GM21717 (cell line): ENCODE measurements around the gene AACS.
"Not testable (repeated sequence)": the region's sequence is repeated elsewhere in the genome, so short reads cannot be mapped to it uniquely, and the experiment has no call there.

Experiments used
- ATAC-seq: cut with Tn5 transposase; IDR thresholded peaks from one replicate; pipeline ENCODE4 v1.9.1; 2021; ENCODE audit warnings: mild to moderate bottlenecking, moderate library complexity; ENCODE audit not compliant: unreplicated experiment

AACS gene

GRCh38 chr12:125122668-125123067, 57.4 kb downstream of the AACS start:
- no peak for ATAC-seq

DNA sequence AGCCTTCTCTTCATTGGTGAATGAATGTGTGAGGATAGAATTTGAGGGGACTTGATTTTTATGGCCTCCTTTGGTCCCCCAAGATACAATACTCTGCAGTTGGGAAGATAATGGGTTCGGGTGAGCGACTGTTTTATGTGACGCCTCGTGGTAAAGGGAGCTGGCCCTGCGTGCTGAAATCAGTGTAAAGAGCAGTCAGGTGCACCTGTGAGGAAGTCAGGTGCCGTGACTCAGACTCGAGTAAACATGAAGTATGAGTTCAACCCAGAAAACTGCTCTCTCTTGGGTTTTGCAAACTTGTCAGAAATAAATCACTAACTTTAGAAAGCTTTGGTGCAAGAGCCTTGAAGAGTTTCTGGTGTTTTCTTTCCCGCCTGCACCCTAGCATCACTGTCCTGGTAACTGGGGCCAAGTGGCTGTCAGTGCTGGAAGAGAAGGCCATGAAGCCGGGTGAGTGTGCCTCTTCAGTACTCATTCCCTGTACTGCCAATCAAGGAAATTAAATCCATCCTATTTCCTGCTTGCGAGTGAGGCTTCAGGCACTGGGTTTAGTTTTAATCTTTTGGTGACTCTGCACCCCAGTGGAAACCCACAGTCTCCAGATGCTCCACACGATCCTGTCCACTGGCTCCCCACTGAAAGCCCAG, 59.2 kb downstream of the AACS start:
- no peak for ATAC-seq

GRCh38 chr12:125125271-125125670, 60.0 kb downstream of the AACS start:
- ATAC-seq, result no peak

DNA sequence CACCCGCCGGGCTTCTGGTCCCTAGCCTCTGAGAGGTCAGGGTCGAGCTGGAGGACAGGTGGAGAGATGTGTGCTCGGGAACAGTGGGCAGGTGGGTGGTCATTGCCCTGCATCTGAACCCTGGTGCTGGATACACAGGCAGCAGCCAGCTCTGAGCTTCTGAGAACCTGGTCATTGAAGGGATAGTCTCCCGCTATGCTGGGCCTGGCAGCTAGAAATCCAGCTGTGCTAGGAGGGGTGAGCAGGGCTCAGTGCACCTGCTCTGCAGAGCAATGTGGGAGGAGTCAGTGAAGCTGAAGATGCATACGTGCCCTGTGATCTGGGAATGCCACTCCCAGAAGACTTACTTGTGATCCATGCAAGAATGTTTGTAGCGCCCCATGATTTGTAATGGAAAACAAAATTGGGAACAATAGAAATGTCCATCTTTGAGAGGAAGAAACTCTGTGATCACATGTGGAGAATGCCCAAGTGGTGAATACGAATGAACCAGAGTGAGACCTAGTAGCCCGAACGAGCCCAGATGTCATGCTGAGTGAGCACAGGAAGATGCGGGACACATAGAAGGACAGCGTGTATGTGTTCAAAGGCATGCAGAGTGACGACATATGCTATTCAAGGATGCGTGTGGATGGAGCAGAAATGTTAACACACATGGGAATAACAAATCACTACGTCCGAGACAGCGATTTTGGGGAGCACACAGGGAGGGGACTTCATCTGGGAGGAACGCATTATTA, 63.4 kb downstream of the AACS start:
- no peak for ATAC-seq

DNA sequence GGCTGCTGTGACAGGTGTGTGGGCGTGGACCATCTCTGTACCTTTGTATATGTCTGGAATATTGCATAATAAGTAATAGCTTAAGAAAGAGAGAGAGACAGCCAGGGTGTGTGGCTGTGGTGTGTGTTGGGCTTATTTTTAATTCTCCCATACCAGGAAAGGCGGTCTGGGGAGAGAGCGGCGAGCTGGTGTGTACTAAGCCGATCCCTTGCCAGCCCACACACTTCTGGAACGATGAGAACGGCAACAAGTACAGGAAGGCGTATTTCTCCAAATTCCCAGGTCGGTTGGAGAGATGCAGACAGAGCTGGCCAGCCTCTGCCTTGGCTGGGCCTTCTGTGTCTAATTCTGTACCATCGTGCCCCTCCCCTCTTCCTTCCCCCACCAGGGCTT, 63.9 kb downstream of the AACS start:
- no peak for ATAC-seq

DNA sequence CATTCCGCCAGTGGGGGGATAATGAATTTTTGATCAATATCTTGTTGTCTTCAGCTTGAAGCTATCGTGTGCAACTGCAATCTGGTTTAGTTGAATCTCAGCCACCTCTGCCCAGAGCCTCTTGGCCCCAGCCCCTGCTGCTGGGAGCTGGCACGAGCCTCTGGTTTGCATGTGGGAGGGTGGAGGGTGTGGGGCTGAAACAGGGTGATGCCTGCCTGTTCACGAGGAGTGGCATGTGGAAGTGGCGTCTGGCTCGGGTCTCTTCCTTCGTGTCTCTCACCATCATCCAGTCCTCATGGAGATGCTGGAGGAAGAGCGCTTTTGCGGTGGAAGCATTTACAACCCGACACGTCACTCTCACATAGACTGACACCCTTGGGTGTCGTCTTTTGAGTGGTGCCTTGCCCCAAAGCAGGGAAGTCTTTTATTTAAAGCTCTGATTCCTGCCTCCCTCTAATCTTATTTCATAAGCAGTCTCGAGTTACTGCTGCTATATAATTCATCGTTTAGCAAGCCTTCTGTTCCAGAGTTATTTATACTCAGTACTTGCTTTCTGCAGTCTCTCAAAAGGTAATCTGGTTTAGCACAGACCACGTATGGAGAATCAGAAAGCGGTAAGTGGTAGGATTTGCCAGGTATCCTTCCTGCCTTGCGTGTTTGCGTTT, 64.5 kb downstream of the AACS start:
- no peak for ATAC-seq

- no peak for ATAC-seq
These were observed 66.7 kb downstream of the AACS start for GRCh38 chr12:125131958-125132357.

- ATAC-seq, result no peak
These were observed 67.6 kb downstream of the AACS start for GRCh38 chr12:125132698-125133400.

DNA sequence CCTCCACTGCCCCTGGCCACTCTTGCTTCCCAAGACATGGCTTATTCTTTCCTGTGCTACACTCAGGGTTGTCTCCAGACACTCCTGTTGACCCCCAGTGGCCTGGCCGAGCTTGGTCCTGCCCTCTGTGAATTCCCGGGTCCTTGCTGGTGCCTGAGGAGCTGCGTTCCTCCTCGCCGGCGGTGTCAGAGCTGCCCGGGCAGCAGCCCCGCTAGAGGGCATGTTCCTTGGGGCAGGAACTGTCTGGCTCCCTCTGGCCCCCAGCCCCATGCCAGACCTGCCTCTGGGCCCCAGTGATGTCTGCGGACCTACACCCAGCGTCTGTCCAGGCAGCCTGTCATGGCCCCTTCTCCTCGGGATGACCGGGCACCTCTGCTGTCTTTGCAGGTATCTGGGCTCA, 68.4 kb downstream of the AACS start:
- ATAC-seq, result no peak

GRCh38 chr12:125134576-125134975, 69.3 kb downstream of the AACS start:
- no peak for ATAC-seq

- no peak for ATAC-seq
These were observed 70.7 kb downstream of the AACS start for GRCh38 chr12:125135906-125136305.

GRCh38 chr12:125136702-125137101, 71.5 kb downstream of the AACS start:
- no peak for ATAC-seq

GRCh38 chr12:125137766-125138344, 72.6 kb downstream of the AACS start:
- no peak for ATAC-seq

DNA sequence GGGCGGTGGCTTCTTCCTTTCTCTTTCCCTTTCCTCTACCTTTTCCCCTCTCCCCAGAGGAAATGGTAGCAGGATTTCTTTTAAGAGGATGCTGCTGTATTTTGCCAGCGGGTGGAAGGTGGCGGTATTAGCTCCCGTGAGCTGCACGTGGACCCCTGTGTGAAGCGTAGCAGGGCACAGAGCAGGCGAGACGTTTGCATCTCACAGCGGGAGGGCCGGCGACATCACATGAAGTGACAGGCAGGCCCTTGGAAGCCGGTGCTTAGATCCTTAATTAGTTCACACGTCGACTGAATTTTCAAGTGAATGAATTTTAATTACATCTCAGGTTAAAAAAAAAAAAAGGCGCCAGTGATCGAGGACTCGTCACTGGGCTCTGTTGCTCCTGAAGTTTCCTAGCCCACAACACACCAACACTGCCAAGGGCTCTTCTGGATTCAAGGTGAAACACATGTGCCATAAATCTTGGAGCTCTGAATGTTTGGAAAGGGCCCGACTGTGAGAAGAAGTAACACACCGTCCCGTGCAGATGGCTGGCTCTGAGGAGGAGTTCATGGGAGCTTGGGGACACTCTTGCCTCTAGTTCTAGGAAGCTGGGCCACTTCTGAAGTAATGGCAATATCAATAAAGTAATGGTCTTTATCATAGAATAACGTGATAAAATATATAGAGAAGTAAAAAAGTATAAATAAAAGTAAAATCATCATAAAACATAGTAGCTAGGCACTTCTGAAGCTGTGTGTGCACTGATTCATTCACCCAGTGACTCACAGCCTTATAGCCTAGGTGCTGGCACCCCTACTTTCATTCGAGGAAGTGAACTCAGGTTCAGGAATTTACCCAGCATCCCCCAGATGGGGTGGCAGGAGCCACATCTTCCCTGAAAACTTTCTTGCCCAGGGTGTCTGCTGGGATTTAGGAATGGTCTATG, 75.3 kb downstream of the AACS start:
- no peak for ATAC-seq

DNA sequence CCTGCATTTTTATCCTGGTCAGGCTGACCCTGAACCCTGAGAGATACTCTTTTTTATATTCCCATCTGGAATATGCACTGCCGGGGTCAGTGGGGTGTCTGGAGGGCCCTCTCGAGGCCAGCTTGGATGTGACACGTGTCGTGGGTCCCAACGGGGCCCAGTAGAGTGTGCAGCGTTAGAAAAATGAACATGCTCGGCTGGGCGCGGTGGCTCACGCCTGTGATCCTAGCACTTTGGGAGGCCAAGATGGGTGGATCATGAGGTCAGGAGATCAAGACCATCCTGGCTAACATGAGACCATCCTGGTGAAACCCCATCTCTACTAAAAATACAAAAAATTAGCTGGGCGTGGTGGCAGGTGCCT, 76.0 kb downstream of the AACS start:
- not testable (repeated sequence) for ATAC-seq

DNA sequence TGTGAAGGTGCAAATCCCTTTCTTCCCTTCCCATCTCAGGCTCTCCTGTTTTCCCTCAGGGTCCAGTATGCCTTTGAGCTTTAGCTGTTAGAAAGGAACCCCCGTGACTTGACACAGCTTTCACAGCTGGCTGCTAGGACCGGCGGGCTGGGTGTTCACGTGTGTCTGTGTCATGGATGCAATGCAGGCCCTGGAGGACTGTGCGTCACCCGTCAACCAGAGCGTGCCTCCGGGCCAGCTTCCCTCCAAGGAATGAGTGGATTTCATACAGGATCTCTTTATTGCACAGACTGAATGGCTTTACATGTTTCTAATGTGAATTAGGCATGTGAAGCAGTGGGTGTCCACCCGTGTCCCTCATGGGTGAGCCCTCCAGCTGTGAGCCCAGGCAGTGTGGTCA, 77.4 kb downstream of the AACS start:
- no peak for ATAC-seq

- ATAC-seq, result no peak
These were observed 78.3 kb downstream of the AACS start for GRCh38 chr12:125143491-125143890.

DNA sequence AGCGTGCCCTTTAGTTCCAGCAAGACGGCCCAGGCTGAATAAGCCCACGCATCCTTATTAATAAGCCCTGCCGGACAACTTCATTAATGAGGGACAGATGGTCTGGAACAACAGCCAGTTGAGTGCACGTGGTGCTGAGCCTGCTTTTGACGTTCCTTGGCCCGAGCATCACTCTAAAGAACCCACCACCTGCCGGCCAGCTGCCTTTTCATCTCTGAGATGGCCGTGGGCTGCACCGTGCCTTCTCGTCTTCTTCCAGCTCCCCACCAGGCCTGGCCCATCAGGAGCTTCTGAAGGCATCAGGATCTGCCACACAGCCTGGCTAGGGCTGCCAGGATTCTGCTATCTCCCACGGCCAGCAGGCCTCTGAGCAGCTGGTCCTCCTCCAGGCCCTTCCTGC, 80.0 kb downstream of the AACS start:
- ATAC-seq, result no peak

DNA sequence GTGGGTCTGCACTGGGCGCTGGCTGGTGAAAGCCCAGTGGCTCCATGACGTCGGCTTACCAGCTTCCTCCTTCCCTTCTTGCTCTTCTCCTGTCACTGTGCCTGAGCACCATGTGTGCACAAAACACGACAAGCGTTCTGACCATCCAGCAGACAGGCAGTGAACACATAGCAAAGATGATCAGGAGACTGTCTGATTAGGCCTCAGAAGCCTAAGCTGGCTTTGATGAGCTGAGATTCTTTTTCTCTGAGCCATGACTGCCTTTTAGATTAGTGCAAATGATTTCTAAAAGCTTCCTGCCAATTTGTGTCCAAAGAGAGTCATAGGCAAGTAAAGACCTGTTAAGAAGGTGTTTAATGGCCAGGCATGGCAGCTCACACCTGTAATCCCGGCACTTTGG, 83.1 kb downstream of the AACS start:
- ATAC-seq, result no peak
